IMR-90 (cell line): ENCODE results near the gene ZBTB38. TPM values are rescaled to one million over a fixed set of nuclear protein-coding genes. Genes with fewer than 3 reads are reported as not detected.

Experiments used
- ATAC-seq: fragments of 200-7000 bp; cut with Tn5 transposase; 2 replicates; pipeline ENCODE4 v1.9.1; 2020; ENCODE audit warnings: low read depth, mild to moderate bottlenecking, moderate library complexity
- BruUV-seq: library from RNA; stranded (reverse); fragments of 400-500 nt; replicated peaks from 2 replicates; lab custom pipeline; 2021; lab: Mats Ljungman, UMichigan
- CTCF ChIA-PET: fragments of 300-600 bp; formaldehyde crosslinking; extraction: SDS; loops from one replicate; lab custom pipeline; 2021; ENCODE audit warnings: antibody characterized with exemption; lab: Yijun Ruan, JAX
- POLR2A ChIA-PET: fragments of 300-600 bp; sonication (Branson Sonifier 250); formaldehyde crosslinking; loops from one replicate; lab custom pipeline; 2022; ENCODE audit warnings: antibody characterized with exemption; ENCODE audit not compliant: unreplicated experiment; lab: Charles Lee
- DNase-seq: peaks from one replicate; pipeline ENCODE4 v3.0.0; 2013
- H2AFZ ChIP-seq: replicated peaks from 2 replicates; pipeline ENCODE3; 2013; ENCODE audit warnings: low read length, mild to moderate bottlenecking; ENCODE audit not compliant: poor library complexity
- H2AK5ac ChIP-seq: 2 replicates; pipeline ENCODE4 v1.6.1; 2013; ENCODE audit warnings: low read depth, low read length, inconsistent platforms
- H2AK9ac ChIP-seq: replicated peaks from 2 replicates; pipeline ENCODE3; 2013; ENCODE audit warnings: mild to moderate bottlenecking, low read depth, low read length, moderate library complexity; ENCODE audit not compliant: poor library complexity
- H2BK120ac ChIP-seq: 2 replicates; pipeline ENCODE4 v1.6.1; 2013; ENCODE audit warnings: low read depth, low read length, inconsistent platforms
- H2BK15ac ChIP-seq: 3 replicates; pipeline ENCODE4 v1.6.1; 2013; ENCODE audit warnings: low read depth, low read length, inconsistent platforms
- H2BK20ac ChIP-seq: 2 replicates; pipeline ENCODE4 v1.6.1; 2013; ENCODE audit warnings: low read depth, mild to moderate bottlenecking, inconsistent platforms, low read length, moderate library complexity
- H2BK5ac ChIP-seq: 2 replicates; pipeline ENCODE4 v1.6.1; 2013; ENCODE audit warnings: mild to moderate bottlenecking, low read depth, low read length, inconsistent platforms; ENCODE audit not compliant: poor library complexity, severe bottlenecking
- H3K14ac ChIP-seq: replicated peaks from 2 replicates; pipeline ENCODE4 v1.6.1; 2013; ENCODE audit warnings: low read depth, low read length, inconsistent platforms
- H3K18ac ChIP-seq: 2 replicates; pipeline ENCODE4 v1.6.1; 2013; ENCODE audit warnings: low read depth, low read length, control low read depth
- H3K23ac ChIP-seq: 2 replicates; pipeline ENCODE4 v1.6.1; 2013; ENCODE audit warnings: low read depth, low read length, inconsistent platforms
- H3K27ac ChIP-seq: 2 replicates; pipeline ENCODE4 v1.5.1; 2013; ENCODE audit warnings: mild to moderate bottlenecking, control low read depth, low read length; ENCODE audit not compliant: insufficient read depth
- H3K27me3 ChIP-seq: 2 replicates; pipeline ENCODE4 v1.6.1; 2013; ENCODE audit warnings: low read length; ENCODE audit not compliant: control insufficient read depth, insufficient read depth
- H3K36me3 ChIP-seq: 2 replicates; pipeline ENCODE4 v1.6.1; 2013; ENCODE audit warnings: low read length, mixed read lengths; ENCODE audit not compliant: control insufficient read depth, insufficient read depth
- H3K4ac ChIP-seq: 2 replicates; pipeline ENCODE4 v1.6.1; 2013; ENCODE audit warnings: low read depth, low read length, inconsistent platforms
- H3K4me1 ChIP-seq: 2 replicates; pipeline ENCODE4 v1.6.1; 2013; ENCODE audit warnings: low read length, mixed read lengths; ENCODE audit not compliant: control insufficient read depth, insufficient read depth
- H3K4me2 ChIP-seq: 2 replicates; pipeline ENCODE4 v1.6.1; 2013; ENCODE audit warnings: low read depth, mild to moderate bottlenecking, control low read depth, low read length, moderate library complexity
- H3K4me3 ChIP-seq: 2 replicates; pipeline ENCODE4 v1.5.1; 2013; ENCODE audit warnings: low read depth, mild to moderate bottlenecking, control low read depth, low read length, moderate library complexity; ENCODE audit not compliant: insufficient read depth
- H3K56ac ChIP-seq: 2 replicates; pipeline ENCODE4 v1.6.1; 2013; ENCODE audit warnings: low read length, inconsistent platforms; ENCODE audit not compliant: insufficient read depth; ENCODE audit errors: extremely low read depth
- H3K79me1 ChIP-seq, 2 experiments: 2 replicates each; pipeline ENCODE4 v1.6.1; 2013; ENCODE audit warnings: low read length in 2 of 2, inconsistent platforms in 1 of 2, low read depth in 1 of 2
- H3K9ac ChIP-seq: 2 replicates; pipeline ENCODE4 v1.6.1; 2013; ENCODE audit warnings: low read depth, low read length, control low read depth
- H3K9me1 ChIP-seq: 2 replicates; pipeline ENCODE4 v1.6.1; 2013; ENCODE audit warnings: low read length, inconsistent platforms; ENCODE audit not compliant: insufficient read depth
- H3K9me3 ChIP-seq: 2 replicates; pipeline ENCODE4 v1.6.1; 2013; ENCODE audit warnings: low read length; ENCODE audit not compliant: control insufficient read depth, insufficient read depth
- H4K20me1 ChIP-seq: 2 replicates; pipeline ENCODE4 v1.6.1; 2013; ENCODE audit warnings: low read length, inconsistent platforms; ENCODE audit not compliant: insufficient read depth
- H4K5ac ChIP-seq: 2 replicates; pipeline ENCODE4 v1.6.1; 2013; ENCODE audit warnings: mild to moderate bottlenecking, low read depth, low read length, control low read depth
- H4K8ac ChIP-seq, 2 experiments: 2 replicates each; pipeline ENCODE4 v1.6.1; 2013; ENCODE audit warnings: low read depth in 2 of 2, low read length in 2 of 2, control low read depth in 1 of 2, inconsistent platforms in 1 of 2
- H4K91ac ChIP-seq: 2 replicates; pipeline ENCODE4 v1.6.1; 2013; ENCODE audit warnings: low read depth, low read length, inconsistent platforms; ENCODE audit not compliant: insufficient read depth
- FOS ChIP-seq: fragments of 150-350 bp; IDR thresholded peaks from 2 replicates; pipeline ENCODE4 v1.6.1; 2016; ENCODE audit warnings: low read depth, low read length
- MXI1 ChIP-seq: IDR thresholded peaks from 2 replicates; pipeline ENCODE4 v1.6.1; 2012; ENCODE audit warnings: low read depth, mild to moderate bottlenecking, low read length, moderate library complexity, borderline replicate concordance
- POLR2A ChIP-seq: IDR thresholded peaks from 2 replicates; pipeline ENCODE4 v1.6.1; 2012; ENCODE audit warnings: mild to moderate bottlenecking, low read depth, low read length
- dilution Hi-C: fragments of 300-500 bp; cut with HindIII; formaldehyde crosslinking; loops from one replicate; pipeline ENCODE4 v1.14.3; 2018; ENCODE audit warnings: low sequenced_read_pairs; ENCODE audit not compliant: unreplicated experiment
- in situ Hi-C: fragments of 300-500 bp; cut with MboI; formaldehyde crosslinking; loops from 3 replicates; pipeline ENCODE4 v1.14.3; 2019; ENCODE audit warnings: low sequenced_read_pairs, inconsistent platforms, mixed read lengths
- intact Hi-C: fragments of 100-400 bp; cut with micrococcal nuclease; formaldehyde crosslinking; loops from 2 replicates; pipeline ENCODE4 v1.10.0; 2022
- polyA plus RNA-seq, 3 experiments: library from polyadenylated mRNA; depleted of rRNA; stranded (reverse); fragments of >200 nt; gene quantifications; 2 replicates each; pipeline ENCODE4 v1.2.3, GENCODE V29; 2012; ENCODE audit warnings: low replicate concordance in 1 of 3
- total RNA-seq: library from RNA; depleted of rRNA; stranded (reverse); fragments of >200 nt; gene quantifications from 2 replicates; pipeline ENCODE4 v1.2.3, GENCODE V29; 2012

ZBTB38 gene
- total and polyA plus RNA-seq, 2 of the 4 experiments (the other 2 are of a cell fraction): 44.9 to 274 TPM

GRCh38 chr3:141372656-141373055, 4.4 kb downstream of the ZBTB38 start:
- Histone ChIP-seq H3K27ac (no peak overlapping the region), H4K20me1 (no peaks in the 10 kb centered on the region), H3K56ac (no peak overlapping the region), H3K9ac (no peak overlapping the region), H3K14ac (peak overlapping the region; percentile 61), H3K4me3 (no peak overlapping the region), H2AFZ (no peak overlapping the region), H4K5ac (peak overlapping the region; percentile 73; the same call in 1 of the 2 replicates), H3K23ac (peak overlapping the region; percentile 89), H3K9me3 (no peaks in the 10 kb centered on the region), H2BK5ac (peak overlapping the region; percentile 37), H3K4me2 (no peak overlapping the region), H3K27me3 (no peaks in the 10 kb centered on the region), H3K4ac (peak overlapping the region; percentile 10; the same call in 1 of the 2 replicates), H3K18ac (peak overlapping the region; percentile 38; the same call in 1 of the 2 replicates), H4K8ac (peak overlapping the region in 1 of 2 experiments; percentile 47; a peak in 3 of 4 replicates), H2BK120ac (peak overlapping the region; percentile 11; the same call in 1 of the 2 replicates), H2BK20ac (no peak overlapping the region; the same call in 1 of the 2 replicates), H2AK5ac (peak overlapping the region; percentile 91), H2BK15ac (0 out of 3 replicates have a peak overlapping the region, but pooled peaks have one; percentile 47), H3K36me3 (peaks cover 28% of the 10 kb centered on the region), H3K9me1 (peaks cover 15% of the 10 kb centered on the region), H2AK9ac (no peak overlapping the region), H3K79me1 (peaks cover 50 to 81% of the 10 kb centered on the region in 2 experiments), H4K91ac (no peak overlapping the region), H3K4me1 (peaks cover 14% of the 10 kb centered on the region)
- POLR2A ChIA-PET: no interaction called here
- dilution Hi-C loops: no loop called here
- in situ Hi-C loops: no loop called here
- ATAC-seq (no peak), DNase-seq (no peak)
- no peak for TF ChIP-seq FOS
- TF ChIP-seq MXI1: no peak
- TF ChIP-seq POLR2A: no peak
- CTCF ChIA-PET: interaction anchor here (0.6 to 1.4 kb wide), 3 partner anchors 9 to 68 kb away, joined by 3 to 5 read pairs (median 3); no protein-coding TSS in a partner anchor
- BruUV-seq: no TSS peak
- intact Hi-C loops: no loop called here
